ENCODE measurements around the gene RAB5A. TPM values are rescaled to one million over a fixed set of nuclear protein-coding genes. Genes with fewer than 3 reads are reported as not detected.
"Not testable (repeated sequence)": the region's sequence is repeated elsewhere in the genome, so short reads cannot be mapped to it uniquely, and the experiment has no call there.

Gene RAB5A
- total and polyA plus RNA-seq, 2 donors = 30.6 to 51.8 TPM

GRCh38 chr3:19960696-19961095 lies 13.8 kb downstream of the RAB5A start:
- DNase-seq (ENCODE audit: low read depth in 6 of 9, low spot score in 9 of 9) = no peak
- Histone ChIP-seq H3K27ac (ENCODE audit: low read depth in 1 of 2, low read length in 1 of 2) (no peak overlapping the region), H3K36me3 (ENCODE audit: control insufficient read depth in 2 of 2, insufficient read depth in 2 of 2, low read length in 1 of 2) (peaks cover 12 to 24% of the 10 kb centered on the region in 2 donors), H3K4me1 (ENCODE audit: control insufficient read depth in 2 of 2, insufficient read depth in 2 of 2, low read length in 2 of 2) (no peaks in the 10 kb centered on the region), H3K4me3 (ENCODE audit: low read length in 2 of 2) (no peak overlapping the region), H3K27me3 (ENCODE audit: control insufficient read depth in 2 of 2, insufficient read depth in 1 of 2, low read length in 1 of 2) (no peaks in the 10 kb centered on the region), H3K9me3 (ENCODE audit: control insufficient read depth in 2 of 2, insufficient read depth in 1 of 2, low read length in 1 of 2) (no peaks in the 10 kb centered on the region)
- 96% methylated on average over 4 of the region's 4 CpGs for WGBS

GRCh38 chr3:19961960-19962359 lies 15.1 kb downstream of the RAB5A start:
- no peaks in the 10 kb centered on the region for H3K9me3 ChIP-seq (ENCODE audit: control insufficient read depth in 2 of 2, insufficient read depth in 1 of 2, low read length in 1 of 2)
- no peak overlapping the region for H3K4me3 ChIP-seq (ENCODE audit: low read length in 2 of 2)
- H3K36me3 ChIP-seq (ENCODE audit: control insufficient read depth in 2 of 2, insufficient read depth in 2 of 2, low read length in 1 of 2) = peaks cover 12 to 17% of the 10 kb centered on the region in 2 donors
- H3K27me3 ChIP-seq (ENCODE audit: control insufficient read depth in 2 of 2, insufficient read depth in 1 of 2, low read length in 1 of 2) = no peaks in the 10 kb centered on the region
- 99% methylated on average over 4 of the region's 4 CpGs for WGBS
- no peak overlapping the region for H3K27ac ChIP-seq (ENCODE audit: low read depth in 1 of 2, low read length in 1 of 2)
- no peaks in the 10 kb centered on the region for H3K4me1 ChIP-seq (ENCODE audit: control insufficient read depth in 2 of 2, insufficient read depth in 2 of 2, low read length in 2 of 2)
- DNase-seq (ENCODE audit: low read depth in 6 of 9, low spot score in 9 of 9) = no peak

GRCh38 chr3:19967208-19967607 lies 20.3 kb downstream of the RAB5A start:
- Histone ChIP-seq H3K9me3 (ENCODE audit: control insufficient read depth in 2 of 2, insufficient read depth in 1 of 2, low read length in 1 of 2) (no peaks in the 10 kb centered on the region), H3K27ac (ENCODE audit: low read depth in 1 of 2, low read length in 1 of 2) (no peak overlapping the region), H3K4me3 (ENCODE audit: low read length in 2 of 2) (no peak overlapping the region), H3K27me3 (ENCODE audit: control insufficient read depth in 2 of 2, insufficient read depth in 1 of 2, low read length in 1 of 2) (no peaks in the 10 kb centered on the region), H3K36me3 (ENCODE audit: control insufficient read depth in 2 of 2, insufficient read depth in 2 of 2, low read length in 1 of 2) (peaks cover 11 to 17% of the 10 kb centered on the region in 2 donors), H3K4me1 (ENCODE audit: control insufficient read depth in 2 of 2, insufficient read depth in 2 of 2, low read length in 2 of 2) (no peaks in the 10 kb centered on the region)
- WGBS = 98% methylated on average over 6 of the region's 6 CpGs
- no peak for DNase-seq (ENCODE audit: low read depth in 6 of 9, low spot score in 9 of 9)

GRCh38 chr3:19967812-19968211 lies 20.9 kb downstream of the RAB5A start:
- H3K27ac ChIP-seq (ENCODE audit: low read depth in 1 of 2, low read length in 1 of 2) = no peak overlapping the region
- 95% methylated on average over 4 of the region's 4 CpGs for WGBS
- no peak overlapping the region for H3K4me3 ChIP-seq (ENCODE audit: low read length in 2 of 2)
- peaks cover 9 to 17% of the 10 kb centered on the region in 2 donors for H3K36me3 ChIP-seq (ENCODE audit: control insufficient read depth in 2 of 2, insufficient read depth in 2 of 2, low read length in 1 of 2)
- H3K9me3 ChIP-seq (ENCODE audit: control insufficient read depth in 2 of 2, insufficient read depth in 1 of 2, low read length in 1 of 2) = no peaks in the 10 kb centered on the region
- no peaks in the 10 kb centered on the region for H3K27me3 ChIP-seq (ENCODE audit: control insufficient read depth in 2 of 2, insufficient read depth in 1 of 2, low read length in 1 of 2)
- DNase-seq (ENCODE audit: low read depth in 6 of 9, low spot score in 9 of 9) = no peak
- no peaks in the 10 kb centered on the region for H3K4me1 ChIP-seq (ENCODE audit: control insufficient read depth in 2 of 2, insufficient read depth in 2 of 2, low read length in 2 of 2)

GRCh38 chr3:19970327-19970726 lies 23.4 kb downstream of the RAB5A start:
- no peaks in the 10 kb centered on the region for H3K27me3 ChIP-seq (ENCODE audit: control insufficient read depth in 2 of 2, insufficient read depth in 1 of 2, low read length in 1 of 2)
- H3K9me3 ChIP-seq (ENCODE audit: control insufficient read depth in 2 of 2, insufficient read depth in 1 of 2, low read length in 1 of 2) = no peaks in the 10 kb centered on the region
- no peak for DNase-seq (ENCODE audit: low read depth in 6 of 9, low spot score in 9 of 9)
- no peaks in the 10 kb centered on the region for H3K4me1 ChIP-seq (ENCODE audit: control insufficient read depth in 2 of 2, insufficient read depth in 2 of 2, low read length in 2 of 2)
- WGBS = 97% methylated on average over 8 of the region's 8 CpGs
- H3K4me3 ChIP-seq (ENCODE audit: low read length in 2 of 2) = no peak overlapping the region
- H3K36me3 ChIP-seq (ENCODE audit: control insufficient read depth in 2 of 2, insufficient read depth in 2 of 2, low read length in 1 of 2) = peaks cover 16 to 27% of the 10 kb centered on the region in 2 donors
- H3K27ac ChIP-seq (ENCODE audit: low read depth in 1 of 2, low read length in 1 of 2) = no peak overlapping the region

GRCh38 chr3:19972054-19972453 lies 25.2 kb downstream of the RAB5A start:
- Histone ChIP-seq H3K36me3 (ENCODE audit: control insufficient read depth in 2 of 2, insufficient read depth in 2 of 2, low read length in 1 of 2) (peaks cover 16 to 39% of the 10 kb centered on the region in 2 donors), H3K4me1 (ENCODE audit: control insufficient read depth in 2 of 2, insufficient read depth in 2 of 2, low read length in 2 of 2) (no peaks in the 10 kb centered on the region), H3K4me3 (ENCODE audit: low read length in 2 of 2) (no peak overlapping the region), H3K27me3 (ENCODE audit: control insufficient read depth in 2 of 2, insufficient read depth in 1 of 2, low read length in 1 of 2) (no peaks in the 10 kb centered on the region), H3K27ac (ENCODE audit: low read depth in 1 of 2, low read length in 1 of 2) (no peak overlapping the region), H3K9me3 (ENCODE audit: control insufficient read depth in 2 of 2, insufficient read depth in 1 of 2, low read length in 1 of 2) (no peaks in the 10 kb centered on the region)
- WGBS = 97% methylated on average over 3 of the region's 3 CpGs
- DNase-seq (ENCODE audit: low read depth in 6 of 9, low spot score in 9 of 9) = no peak

- not testable (repeated sequence) for H3K27ac ChIP-seq (ENCODE audit: low read depth in 1 of 2, low read length in 1 of 2); H3K9me3 ChIP-seq (ENCODE audit: control insufficient read depth in 2 of 2, insufficient read depth in 1 of 2, low read length in 1 of 2); H3K27me3 ChIP-seq (ENCODE audit: control insufficient read depth in 2 of 2, insufficient read depth in 1 of 2, low read length in 1 of 2); H3K4me1 ChIP-seq (ENCODE audit: control insufficient read depth in 2 of 2, insufficient read depth in 2 of 2, low read length in 2 of 2); H3K4me3 ChIP-seq (ENCODE audit: low read length in 2 of 2); DNase-seq (ENCODE audit: low read depth in 6 of 9, low spot score in 9 of 9)
- H3K36me3 ChIP-seq (ENCODE audit: control insufficient read depth in 2 of 2, insufficient read depth in 2 of 2, low read length in 1 of 2) = peaks cover 0 to 17% of the 10 kb centered on the region in 2 donors
- WGBS = 99% methylated on average over 8 of the region's 8 CpGs
These were observed 42.0 kb downstream of the RAB5A start for GRCh38 chr3:19988904-19989303.

- no peak for DNase-seq (ENCODE audit: low read depth in 6 of 9, low spot score in 9 of 9)
- H3K4me3 ChIP-seq (ENCODE audit: low read length in 2 of 2) = no peak overlapping the region
- H3K27ac ChIP-seq (ENCODE audit: low read depth in 1 of 2, low read length in 1 of 2) = no peak overlapping the region
- H3K9me3 ChIP-seq (ENCODE audit: control insufficient read depth in 2 of 2, insufficient read depth in 1 of 2, low read length in 1 of 2) = no peaks in the 10 kb centered on the region
- WGBS = over 99% methylated on average over 2 of the region's 2 CpGs
- H3K4me1 ChIP-seq (ENCODE audit: control insufficient read depth in 2 of 2, insufficient read depth in 2 of 2, low read length in 2 of 2) = no peaks in the 10 kb centered on the region
- no peaks in the 10 kb centered on the region for H3K27me3 ChIP-seq (ENCODE audit: control insufficient read depth in 2 of 2, insufficient read depth in 1 of 2, low read length in 1 of 2)
- no peaks in the 10 kb centered on the region for H3K36me3 ChIP-seq (ENCODE audit: control insufficient read depth in 2 of 2, insufficient read depth in 2 of 2, low read length in 1 of 2)
These were observed 47.9 kb downstream of the RAB5A start for GRCh38 chr3:19994796-19995195.

- WGBS = 96% methylated on average over 4 of the region's 4 CpGs
- Histone ChIP-seq H3K4me1 (ENCODE audit: control insufficient read depth in 2 of 2, insufficient read depth in 2 of 2, low read length in 2 of 2) (no peaks in the 10 kb centered on the region), H3K27me3 (ENCODE audit: control insufficient read depth in 2 of 2, insufficient read depth in 1 of 2, low read length in 1 of 2) (no peaks in the 10 kb centered on the region), H3K36me3 (ENCODE audit: control insufficient read depth in 2 of 2, insufficient read depth in 2 of 2, low read length in 1 of 2) (no peaks in the 10 kb centered on the region), H3K4me3 (ENCODE audit: low read length in 2 of 2) (no peak overlapping the region), H3K27ac (ENCODE audit: low read depth in 1 of 2, low read length in 1 of 2) (no peak overlapping the region), H3K9me3 (ENCODE audit: control insufficient read depth in 2 of 2, insufficient read depth in 1 of 2, low read length in 1 of 2) (no peaks in the 10 kb centered on the region)
- DNase-seq (ENCODE audit: low read depth in 6 of 9, low spot score in 9 of 9) = no peak
These were observed 50.6 kb downstream of the RAB5A start for GRCh38 chr3:19997502-19997901.

- 90% methylated on average over 3 of the region's 3 CpGs for WGBS
- Histone ChIP-seq H3K4me3 (ENCODE audit: low read length in 2 of 2) (no peak overlapping the region), H3K27me3 (ENCODE audit: control insufficient read depth in 2 of 2, insufficient read depth in 1 of 2, low read length in 1 of 2) (no peaks in the 10 kb centered on the region), H3K27ac (ENCODE audit: low read depth in 1 of 2, low read length in 1 of 2) (no peak overlapping the region), H3K4me1 (ENCODE audit: control insufficient read depth in 2 of 2, insufficient read depth in 2 of 2, low read length in 2 of 2) (no peaks in the 10 kb centered on the region), H3K9me3 (ENCODE audit: control insufficient read depth in 2 of 2, insufficient read depth in 1 of 2, low read length in 1 of 2) (no peaks in the 10 kb centered on the region), H3K36me3 (ENCODE audit: control insufficient read depth in 2 of 2, insufficient read depth in 2 of 2, low read length in 1 of 2) (no peaks in the 10 kb centered on the region)
- no peak for DNase-seq (ENCODE audit: low read depth in 6 of 9, low spot score in 9 of 9)
These were observed 55.0 kb downstream of the RAB5A start for GRCh38 chr3:20001932-20002331.
